HEK293T (cell line): ENCODE data around the gene USP13.

ENCODE experiments used
- BHLHE40 ChIP-seq: fragments of 450-650 bp; IDR thresholded peaks from 2 replicates; pipeline ENCODE4 v1.6.1; 2016; ENCODE audit warnings: mild to moderate bottlenecking, moderate library complexity, borderline replicate concordance
- SUZ12 ChIP-seq: fragments of 450-650 bp; IDR thresholded peaks from 2 replicates; pipeline ENCODE4 v1.6.1; 2016; ENCODE audit warnings: mild to moderate bottlenecking
- TARDBP ChIP-seq: fragments of 450-650 bp; IDR thresholded peaks from 2 replicates; pipeline ENCODE4 v1.6.1; 2016
- ZNF384 ChIP-seq: fragments of 450-650 bp; IDR thresholded peaks from 2 replicates; pipeline ENCODE4 v1.6.1; 2016
- TF ChIP-seq, protein P1 (sequence below): fragments of 450-650 bp; IDR thresholded peaks from 2 replicates; pipeline ENCODE4 v1.6.1; 2016

DNA sequence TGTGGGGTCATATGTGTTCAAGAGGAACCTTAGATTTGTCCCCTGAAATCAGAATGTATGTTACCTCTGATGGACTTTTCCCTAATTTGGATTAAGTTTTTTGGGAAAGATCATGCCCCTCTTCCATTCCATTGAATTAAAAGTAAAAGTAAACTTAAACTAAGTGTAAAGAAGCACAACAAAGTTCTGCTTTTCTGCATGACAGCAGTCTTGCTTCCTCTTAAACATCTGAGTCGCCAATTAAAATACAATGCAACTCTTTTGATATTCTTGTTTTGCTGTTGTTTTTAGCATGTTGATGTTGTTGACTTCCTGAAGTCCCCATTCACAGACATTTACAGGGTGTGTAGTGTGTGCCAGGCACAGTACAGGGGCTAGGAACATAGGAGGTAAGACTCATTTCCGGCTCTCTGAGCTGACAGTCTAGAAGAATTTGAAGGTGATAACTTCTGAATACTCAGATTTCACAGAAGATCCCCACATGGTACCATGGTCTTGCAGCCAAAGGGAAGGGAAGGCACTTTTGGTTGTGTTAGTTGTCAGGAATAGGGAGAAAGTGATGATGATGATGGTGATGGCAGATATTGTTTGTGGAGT lies 45.0 kb downstream of the USP13 start:
- TF ChIP-seq ZNF384: no peak
- no peak for TF ChIP-seq BHLHE40
- no peak for TF ChIP-seq SUZ12
- TF ChIP-seq, protein P1, sequence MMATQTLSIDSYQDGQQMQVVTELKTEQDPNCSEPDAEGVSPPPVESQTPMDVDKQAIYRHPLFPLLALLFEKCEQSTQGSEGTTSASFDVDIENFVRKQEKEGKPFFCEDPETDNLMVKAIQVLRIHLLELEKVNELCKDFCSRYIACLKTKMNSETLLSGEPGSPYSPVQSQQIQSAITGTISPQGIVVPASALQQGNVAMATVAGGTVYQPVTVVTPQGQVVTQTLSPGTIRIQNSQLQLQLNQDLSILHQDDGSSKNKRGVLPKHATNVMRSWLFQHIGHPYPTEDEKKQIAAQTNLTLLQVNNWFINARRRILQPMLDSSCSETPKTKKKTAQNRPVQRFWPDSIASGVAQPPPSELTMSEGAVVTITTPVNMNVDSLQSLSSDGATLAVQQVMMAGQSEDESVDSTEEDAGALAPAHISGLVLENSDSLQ: no peak
- TF ChIP-seq TARDBP: no peak
